NCI-H524 (cell line): ENCODE measurements around the gene LEPROT.

Experiments
- DNase-seq, 2 experiments: peaks; one replicate each; lab custom pipeline; 2025; lab: John Stamatoyannopoulos, UW

The LEPROT gene

DNA sequence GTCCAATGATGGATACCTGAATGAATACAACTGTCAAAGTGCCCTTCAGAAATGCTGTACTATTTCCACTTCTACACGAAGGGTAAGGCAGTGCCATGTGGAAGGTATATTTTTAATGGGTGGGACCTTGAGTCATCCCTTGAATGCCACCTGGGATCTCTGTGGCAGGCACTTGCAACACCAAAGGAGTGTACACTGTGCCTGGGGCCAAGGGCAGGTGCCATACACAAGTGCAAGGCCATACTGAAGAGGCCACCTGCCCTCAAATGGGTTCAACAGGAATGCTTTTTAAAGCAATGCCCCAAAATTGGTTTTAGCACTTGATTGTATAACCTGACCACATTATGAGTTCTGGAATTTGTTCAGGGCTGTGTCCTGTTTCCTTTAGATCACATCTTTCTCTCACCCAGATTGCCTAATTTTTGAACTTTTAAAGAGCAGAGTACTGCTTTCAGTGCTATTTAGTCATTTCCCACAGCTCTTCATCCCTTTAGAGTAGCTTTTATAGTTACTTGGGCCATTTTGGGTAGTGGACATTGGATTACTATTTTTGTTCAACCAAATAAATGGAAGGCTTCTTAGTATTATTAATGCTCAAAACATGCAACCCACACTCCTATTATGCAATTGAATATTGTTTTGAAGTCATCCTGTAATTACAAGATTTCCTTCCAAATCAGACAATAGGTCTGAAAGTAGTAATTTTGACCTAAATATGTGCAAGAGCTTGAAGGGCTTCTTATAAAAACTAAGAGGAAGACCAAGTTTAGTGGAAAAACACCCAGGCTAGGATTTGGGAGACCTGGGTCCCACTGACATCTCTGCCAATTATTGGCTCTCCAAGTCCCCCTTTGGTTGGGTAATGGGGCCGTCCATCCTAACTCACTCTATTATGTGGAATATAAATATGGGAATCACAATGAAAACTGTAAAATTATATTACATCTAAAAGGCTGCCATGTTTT, 57.2 kb downstream of the LEPROT start:
- DNase-seq, result no peak

- no peak for DNase-seq
Observed at GRCh38 chr1:65478379-65479026, 58.0 kb downstream of the LEPROT start.

- no peak for DNase-seq
Observed at GRCh38 chr1:65479554-65480204, 59.2 kb downstream of the LEPROT start.

- no peak for DNase-seq
Observed at GRCh38 chr1:65480684-65481405, 60.4 kb downstream of the LEPROT start.

GRCh38 chr1:65483993-65484754, 63.7 kb downstream of the LEPROT start:
- no peak for DNase-seq
